Measurements from ENCODE around the gene MOK. TPM values are rescaled to one million over a fixed set of nuclear protein-coding genes. Genes with fewer than 3 reads are reported as not detected.

The MOK gene
- total and polyA plus RNA-seq, 2 of the 4 experiments (the other 2 are of a cell fraction) = 16.8 to 48.5 TPM

DNA sequence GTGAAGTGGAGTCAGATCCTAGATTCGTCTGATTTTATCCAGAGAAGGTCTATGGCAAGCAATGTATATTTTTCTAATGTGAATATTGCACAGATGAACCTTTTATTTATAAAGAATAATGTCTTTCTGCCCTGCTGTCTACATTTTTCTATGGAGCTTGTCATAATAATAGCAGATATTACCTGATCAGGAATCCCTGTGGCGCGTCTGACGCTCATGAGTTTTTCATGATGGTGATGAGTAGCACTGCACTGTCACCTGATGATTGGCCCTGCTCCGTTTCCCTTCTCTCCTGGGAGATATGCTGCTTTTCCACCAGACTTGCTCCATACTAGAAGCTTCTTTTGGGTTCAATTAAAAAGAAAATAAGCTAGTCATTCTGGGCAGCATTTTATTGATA, 37.3 kb upstream of the MOK start:
- POLR2A ChIA-PET (ENCODE audit: unreplicated experiment) = no interaction called here
- no peak overlapping the region for H4K91ac ChIP-seq (ENCODE audit: insufficient read depth, low read depth, low read length)
- BruUV-seq (replicated peaks) = no TSS peak

More for the DNA sequence above, 37.3 kb upstream of the MOK start:
- no peaks in the 10 kb centered on the region; the same call in 1 of the 2 replicates for H4K20me1 ChIP-seq (ENCODE audit: insufficient read depth, low read length)
- no peaks in the 10 kb centered on the region for H3K4me1 ChIP-seq (ENCODE audit: control insufficient read depth, insufficient read depth, low read length)
- CTCF ChIA-PET = no interaction called here
- H3K9ac ChIP-seq (ENCODE audit: low read depth, low read length) = no peak overlapping the region
- ATAC-seq (ENCODE audit: low read depth) (no peak), DNase-seq (no peak)
- H3K18ac ChIP-seq (ENCODE audit: low read depth, low read length) = no peak overlapping the region
- no peak for TF ChIP-seq CEBPB (IDR thresholded peaks at IDR 0.05; ENCODE audit: low read depth, low read length)
- TF ChIP-seq NFE2L2 (IDR thresholded peaks at IDR 0.05; ENCODE audit: low read depth, low read length) = no peak
- TF ChIP-seq, protein P1, sequence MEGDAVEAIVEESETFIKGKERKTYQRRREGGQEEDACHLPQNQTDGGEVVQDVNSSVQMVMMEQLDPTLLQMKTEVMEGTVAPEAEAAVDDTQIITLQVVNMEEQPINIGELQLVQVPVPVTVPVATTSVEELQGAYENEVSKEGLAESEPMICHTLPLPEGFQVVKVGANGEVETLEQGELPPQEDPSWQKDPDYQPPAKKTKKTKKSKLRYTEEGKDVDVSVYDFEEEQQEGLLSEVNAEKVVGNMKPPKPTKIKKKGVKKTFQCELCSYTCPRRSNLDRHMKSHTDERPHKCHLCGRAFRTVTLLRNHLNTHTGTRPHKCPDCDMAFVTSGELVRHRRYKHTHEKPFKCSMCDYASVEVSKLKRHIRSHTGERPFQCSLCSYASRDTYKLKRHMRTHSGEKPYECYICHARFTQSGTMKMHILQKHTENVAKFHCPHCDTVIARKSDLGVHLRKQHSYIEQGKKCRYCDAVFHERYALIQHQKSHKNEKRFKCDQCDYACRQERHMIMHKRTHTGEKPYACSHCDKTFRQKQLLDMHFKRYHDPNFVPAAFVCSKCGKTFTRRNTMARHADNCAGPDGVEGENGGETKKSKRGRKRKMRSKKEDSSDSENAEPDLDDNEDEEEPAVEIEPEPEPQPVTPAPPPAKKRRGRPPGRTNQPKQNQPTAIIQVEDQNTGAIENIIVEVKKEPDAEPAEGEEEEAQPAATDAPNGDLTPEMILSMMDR (conservative IDR thresholded peaks at IDR 0.05; ENCODE audit: low read depth, low read length) = no peak
- no CpG with 5 or more reads among the region's 5 CpGs for WGBS, 2 experiments (ENCODE audit: extremely low coverage in 2 of 2, insufficient read length in 1 of 2)
- in situ Hi-C loops (cut with MboI; ENCODE audit: low sequenced_read_pairs) (no loop called here), intact Hi-C loops (cut with micrococcal nuclease) (no loop called here), dilution Hi-C loops (cut with HindIII; ENCODE audit: low sequenced_read_pairs, unreplicated experiment) (no loop called here)
- no peak overlapping the region for H2BK120ac ChIP-seq (ENCODE audit: low read depth, low read length)
- no peaks in the 10 kb centered on the region for H3K79me1 ChIP-seq (ENCODE audit: low read depth in 1 of 2, low read length in 2 of 2)
- H3K9me3 ChIP-seq (ENCODE audit: control insufficient read depth, insufficient read depth, low read length) = no peaks in the 10 kb centered on the region
- no peak overlapping the region for H4K5ac ChIP-seq (ENCODE audit: low read depth, low read length)
- no peak overlapping the region for H2BK20ac ChIP-seq (ENCODE audit: low read depth, low read length)
- no peak overlapping the region for H3K56ac ChIP-seq (ENCODE audit: extremely low read depth, insufficient read depth, low read length)
- H2BK5ac ChIP-seq (ENCODE audit: low read depth, low read length, poor library complexity, severe bottlenecking) = no peak overlapping the region
- no peaks in the 10 kb centered on the region for H3K27me3 ChIP-seq (ENCODE audit: control insufficient read depth, insufficient read depth, low read length)
- H3K4me3 ChIP-seq (ENCODE audit: insufficient read depth, low read depth, low read length) = no peak overlapping the region
- H3K14ac ChIP-seq (replicated peaks; ENCODE audit: low read depth, low read length) = no peak overlapping the region
- no peak overlapping the region for H4K8ac ChIP-seq (ENCODE audit: low read depth in 2 of 2, low read length in 2 of 2)
- no peak overlapping the region for H3K23ac ChIP-seq (ENCODE audit: low read depth, low read length)
- H2AFZ ChIP-seq (replicated peaks; ENCODE audit: low read length, poor library complexity) = no peak overlapping the region
- no peaks in the 10 kb centered on the region for H3K9me1 ChIP-seq (ENCODE audit: insufficient read depth, low read length)
- no peak overlapping the region for H2AK5ac ChIP-seq (ENCODE audit: low read depth, low read length)
- no peak overlapping the region for H2BK15ac ChIP-seq (ENCODE audit: low read depth, low read length)
- H3K36me3 ChIP-seq (ENCODE audit: control insufficient read depth, insufficient read depth, low read length) = peaks cover 42% of the 10 kb centered on the region
- H3K4ac ChIP-seq (ENCODE audit: low read depth, low read length) = no peak overlapping the region
- no peak overlapping the region for H3K4me2 ChIP-seq (ENCODE audit: low read depth, low read length)
- no peak overlapping the region for H3K27ac ChIP-seq (ENCODE audit: insufficient read depth, low read length)
- H2AK9ac ChIP-seq (replicated peaks; ENCODE audit: low read depth, low read length, poor library complexity) = no peak overlapping the region
